Large intestine (tissue), 3 donors: ENCODE measurements around the gene SNX21. TPM values are rescaled to one million over a fixed set of nuclear protein-coding genes. Genes with fewer than 3 reads are reported as not detected.

ENCODE experiments used
- DNase-seq, 2 donors: peaks; one replicate each; pipeline versions ENCODE4 v3.0.0 to v3.0.0-alpha.2; 2013
- H3K27ac ChIP-seq: one replicate; pipeline ENCODE4 v1.5.1; 2013; ENCODE audit warnings: low read length
- H3K27me3 ChIP-seq: 2 replicates; pipeline ENCODE4 v1.6.1; 2013; ENCODE audit warnings: low read length; ENCODE audit not compliant: control insufficient read depth, insufficient read depth
- H3K36me3 ChIP-seq: 2 replicates; pipeline ENCODE4 v1.6.1; 2013; ENCODE audit warnings: low read length; ENCODE audit not compliant: control insufficient read depth, insufficient read depth
- H3K4me1 ChIP-seq: one replicate; pipeline ENCODE4 v1.6.1; 2013; ENCODE audit warnings: low read length; ENCODE audit not compliant: control insufficient read depth, insufficient read depth
- H3K4me3 ChIP-seq: one replicate; pipeline ENCODE4 v1.5.1; 2013; ENCODE audit warnings: low read length
- H3K9me3 ChIP-seq: one replicate; pipeline ENCODE4 v1.6.1; 2013; ENCODE audit warnings: mild to moderate bottlenecking, low read depth, low read length, moderate library complexity; ENCODE audit not compliant: control insufficient read depth
- WGBS: methylation state at CpG from one replicate; pipeline ENCODE4 v1.1.5; 2013; ENCODE audit warnings: low lambda C conversion rate; ENCODE audit not compliant: insufficient coverage; 5-methylcytosine and 5-hydroxymethylcytosine counted together
- polyA plus RNA-seq: library from polyadenylated mRNA; unstranded; fragments of 120-200 nt; gene quantifications from one replicate; pipeline ENCODE4 v1.2.1, GENCODE V29; 2013

The SNX21 gene
- polyA plus RNA-seq, 1 donor, result 11.1 TPM

DNA sequence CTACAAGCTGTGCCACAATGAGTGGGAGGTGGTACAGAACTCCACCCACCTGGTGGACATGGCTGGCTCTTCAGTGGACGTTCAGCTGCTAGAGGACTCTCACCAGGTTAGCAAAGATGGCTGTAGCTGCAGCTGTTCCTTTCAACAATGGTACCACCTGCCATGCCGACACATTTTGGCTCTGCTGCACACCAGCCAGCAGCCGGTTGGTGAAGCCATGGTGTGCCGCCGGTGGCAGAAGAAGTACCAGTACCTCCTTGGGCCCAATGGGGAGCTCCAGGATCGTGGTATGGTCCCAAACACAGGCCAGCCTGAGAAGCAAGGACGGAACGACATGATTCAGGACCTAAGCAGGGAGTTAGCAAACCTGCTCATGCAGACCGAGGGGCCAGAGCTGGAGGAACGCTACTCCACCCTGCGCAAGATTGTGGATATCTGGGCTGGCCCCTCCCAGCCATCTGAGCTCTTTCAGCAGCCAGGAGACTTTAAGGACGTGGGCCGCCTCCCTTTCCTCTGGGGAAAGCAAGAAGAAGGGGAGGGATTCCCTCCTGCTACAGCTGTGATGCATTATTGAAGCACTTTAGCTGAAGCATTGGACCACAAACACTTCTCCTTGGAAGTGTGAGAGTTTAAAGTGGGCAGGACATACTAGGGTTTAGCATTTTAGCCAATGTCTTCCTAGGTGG is 44.6 kb downstream of the SNX21 start:
- no peaks in the 10 kb centered on the region for H3K9me3 ChIP-seq
- H3K27me3 ChIP-seq, result no peaks in the 10 kb centered on the region
- no peak overlapping the region for H3K27ac ChIP-seq
- WGBS, result no CpG with 5 or more reads among the region's 13 CpGs
- H3K4me1 ChIP-seq, result peaks cover 6% of the 10 kb centered on the region
- peaks cover 34% of the 10 kb centered on the region for H3K36me3 ChIP-seq
- H3K4me3 ChIP-seq, result no peak overlapping the region
- no peak for DNase-seq

DNA sequence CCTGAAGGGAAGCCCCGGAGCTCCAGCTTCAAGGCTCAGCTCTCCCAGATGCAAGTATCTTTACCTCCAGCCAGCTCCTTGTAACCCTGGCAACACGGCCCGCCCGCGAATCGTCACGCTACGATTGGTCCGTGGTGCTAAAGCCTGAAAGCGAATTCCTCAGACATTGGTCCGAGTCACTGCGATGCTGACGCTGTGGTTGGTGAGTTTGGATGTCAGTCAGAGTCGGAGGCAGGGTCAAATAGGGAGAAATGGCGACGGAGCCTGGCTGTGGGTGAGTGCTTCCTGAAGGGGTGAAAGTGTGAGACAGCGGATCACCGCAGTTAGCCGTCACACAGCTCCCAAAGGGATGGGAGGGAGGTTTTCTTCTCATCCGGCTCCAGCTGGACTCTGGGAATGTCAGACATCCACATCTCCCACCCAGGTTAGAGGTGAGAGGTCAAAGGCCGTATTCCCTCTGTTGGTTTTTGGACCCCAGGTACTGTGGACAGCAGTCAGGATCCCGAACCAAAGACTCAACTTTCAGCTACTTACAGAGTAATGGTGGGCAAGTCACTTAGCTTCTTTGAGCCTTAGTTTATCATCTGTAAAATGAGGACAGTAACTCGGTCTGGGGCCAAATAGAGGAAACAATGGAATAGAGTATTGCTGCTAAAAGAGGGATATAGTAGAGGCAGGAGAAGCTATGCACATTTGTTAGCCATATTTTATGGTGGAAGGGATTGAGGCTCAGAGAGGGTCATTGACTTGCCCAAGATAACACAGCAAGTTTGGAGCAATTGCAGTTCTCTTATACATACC is 47.6 kb downstream of the SNX21 start, which contains the start of gene ZSWIM1:
TSS of gene ZSWIM1 (plus strand) at position 240 of the 801 bp plus-strand sequence. CDS start 1,366 bp downstream, outside the sequence.
- H3K27me3 ChIP-seq, result no peaks in the 10 kb centered on the region
- H3K9me3 ChIP-seq, result no peaks in the 10 kb centered on the region
- peaks cover 44% of the 10 kb centered on the region for H3K36me3 ChIP-seq
- H3K4me3 ChIP-seq, result peak within 1 kb of the TSS; percentile 61
- WGBS, result no CpG with 5 or more reads among the region's 23 CpGs
- H3K27ac ChIP-seq, result peak within 1 kb of the TSS; percentile 62
- H3K4me1 ChIP-seq, result peaks cover 16% of the 10 kb centered on the region
- DNase-seq, result peak; percentile 98 to 99

DNA sequence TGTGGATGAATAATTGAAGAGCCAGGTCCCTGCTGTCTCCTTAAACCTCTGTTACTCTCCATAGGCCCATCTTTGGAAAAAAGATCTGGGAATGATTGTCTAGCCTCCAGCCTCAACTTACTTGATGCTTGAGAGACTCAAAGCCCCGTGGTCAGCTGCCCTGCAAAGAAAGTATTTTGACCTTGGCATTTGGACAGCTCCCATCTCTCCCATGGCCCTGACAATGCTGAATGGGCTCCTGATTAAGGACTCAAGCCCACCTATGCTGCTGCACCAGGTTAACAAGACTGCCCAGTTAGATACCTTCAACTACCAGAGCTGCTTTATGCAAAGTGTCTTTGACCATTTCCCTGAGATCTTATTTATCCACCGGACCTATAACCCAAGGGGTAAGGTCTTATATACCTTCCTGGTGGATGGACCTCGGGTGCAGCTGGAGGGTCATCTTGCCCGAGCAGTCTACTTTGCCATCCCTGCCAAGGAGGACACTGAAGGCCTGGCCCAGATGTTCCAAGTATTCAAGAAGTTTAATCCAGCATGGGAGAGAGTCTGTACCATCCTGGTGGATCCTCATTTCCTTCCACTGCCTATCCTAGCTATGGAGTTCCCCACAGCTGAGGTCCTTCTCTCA is 49.0 kb downstream of the SNX21 start:
- Histone ChIP-seq H3K36me3 (peaks cover 45% of the 10 kb centered on the region), H3K9me3 (no peaks in the 10 kb centered on the region), H3K27me3 (no peaks in the 10 kb centered on the region), H3K27ac (no peak overlapping the region), H3K4me1 (peaks cover 16% of the 10 kb centered on the region), H3K4me3 (no peak overlapping the region)
- WGBS, result no CpG with 5 or more reads among the region's 4 CpGs
- DNase-seq, result no peak

DNA sequence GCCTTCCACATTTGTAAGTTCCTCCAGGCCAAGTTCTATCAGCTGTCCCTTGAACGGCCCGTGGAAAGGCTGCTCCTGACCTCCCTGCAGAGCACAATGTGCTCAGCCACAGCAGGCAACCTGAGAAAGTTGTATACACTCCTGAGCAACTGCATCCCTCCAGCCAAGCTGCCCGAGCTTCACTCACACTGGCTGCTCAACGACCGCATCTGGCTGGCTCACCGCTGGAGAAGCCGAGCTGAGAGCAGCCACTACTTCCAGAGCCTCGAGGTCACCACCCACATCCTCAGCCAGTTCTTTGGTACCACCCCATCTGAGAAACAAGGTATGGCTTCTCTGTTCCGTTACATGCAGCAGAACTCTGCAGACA is 49.5 kb downstream of the SNX21 start:
- no peaks in the 10 kb centered on the region for H3K9me3 ChIP-seq
- H3K27me3 ChIP-seq, result no peaks in the 10 kb centered on the region
- H3K4me1 ChIP-seq, result peaks cover 16% of the 10 kb centered on the region
- WGBS, result no CpG with 5 or more reads among the region's 9 CpGs
- peaks cover 43% of the 10 kb centered on the region for H3K36me3 ChIP-seq
- DNase-seq, result no peak
- no peak overlapping the region for H3K27ac ChIP-seq
- no peak overlapping the region for H3K4me3 ChIP-seq

GRCh38 chr20:45886590-45887345 is 53.2 kb downstream of the SNX21 start:
- no CpG with 5 or more reads among the region's 19 CpGs for WGBS
- Histone ChIP-seq H3K9me3 (no peaks in the 10 kb centered on the region), H3K36me3 (peaks cover 39% of the 10 kb centered on the region), H3K27me3 (no peaks in the 10 kb centered on the region), H3K27ac (no peak overlapping the region), H3K4me3 (no peak overlapping the region), H3K4me1 (peaks cover 12% of the 10 kb centered on the region)
- no peak for DNase-seq

- peaks cover 10% of the 10 kb centered on the region for H3K4me1 ChIP-seq
- WGBS, result no CpG with 5 or more reads among the region's 8 CpGs
- peak within 1 kb of the TSS; percentile 92 for H3K4me3 ChIP-seq
- H3K27ac ChIP-seq, result no peak within 1 kb of the TSS
- no peaks in the 10 kb centered on the region for H3K27me3 ChIP-seq
- no peak for DNase-seq
- H3K36me3 ChIP-seq, result peaks cover 41% of the 10 kb centered on the region
- H3K9me3 ChIP-seq, result no peaks in the 10 kb centered on the region
Measured at GRCh38 chr20:45887346-45887715, 53.7 kb downstream of the SNX21 start, which contains the start of gene SPATA25. TSS of gene SPATA25 (minus strand) at chr20:45887622. CDS start at chr20:45887590, 32 bp downstream.

DNA sequence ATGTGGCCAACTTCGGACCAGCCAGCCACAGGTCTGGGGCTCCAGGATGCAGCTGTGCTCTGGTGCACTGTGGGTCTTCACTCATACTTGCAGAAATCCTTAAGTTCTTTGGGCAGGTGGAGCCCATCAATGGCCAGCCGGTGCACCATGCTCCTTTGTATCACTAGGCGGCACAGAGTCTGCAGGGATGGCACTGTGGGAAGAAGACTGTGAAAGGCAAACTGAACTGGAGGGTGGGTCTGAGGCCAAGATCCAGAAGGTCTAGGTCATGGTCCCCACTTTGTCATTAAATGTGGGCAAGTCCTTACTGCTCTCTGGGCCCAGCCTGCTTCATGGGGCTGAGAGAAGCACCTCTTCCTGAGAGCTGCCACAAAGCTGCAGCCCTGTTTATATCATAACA is 55.1 kb downstream of the SNX21 start:
- no CpG with 5 or more reads among the region's 3 CpGs for WGBS
- H3K27ac ChIP-seq, result no peak overlapping the region
- H3K9me3 ChIP-seq, result no peaks in the 10 kb centered on the region
- H3K36me3 ChIP-seq, result peaks cover 41% of the 10 kb centered on the region
- peak overlapping the region; percentile 92 for H3K4me3 ChIP-seq
- no peaks in the 10 kb centered on the region for H3K27me3 ChIP-seq
- peaks cover 19% of the 10 kb centered on the region for H3K4me1 ChIP-seq
- no peak for DNase-seq

DNA sequence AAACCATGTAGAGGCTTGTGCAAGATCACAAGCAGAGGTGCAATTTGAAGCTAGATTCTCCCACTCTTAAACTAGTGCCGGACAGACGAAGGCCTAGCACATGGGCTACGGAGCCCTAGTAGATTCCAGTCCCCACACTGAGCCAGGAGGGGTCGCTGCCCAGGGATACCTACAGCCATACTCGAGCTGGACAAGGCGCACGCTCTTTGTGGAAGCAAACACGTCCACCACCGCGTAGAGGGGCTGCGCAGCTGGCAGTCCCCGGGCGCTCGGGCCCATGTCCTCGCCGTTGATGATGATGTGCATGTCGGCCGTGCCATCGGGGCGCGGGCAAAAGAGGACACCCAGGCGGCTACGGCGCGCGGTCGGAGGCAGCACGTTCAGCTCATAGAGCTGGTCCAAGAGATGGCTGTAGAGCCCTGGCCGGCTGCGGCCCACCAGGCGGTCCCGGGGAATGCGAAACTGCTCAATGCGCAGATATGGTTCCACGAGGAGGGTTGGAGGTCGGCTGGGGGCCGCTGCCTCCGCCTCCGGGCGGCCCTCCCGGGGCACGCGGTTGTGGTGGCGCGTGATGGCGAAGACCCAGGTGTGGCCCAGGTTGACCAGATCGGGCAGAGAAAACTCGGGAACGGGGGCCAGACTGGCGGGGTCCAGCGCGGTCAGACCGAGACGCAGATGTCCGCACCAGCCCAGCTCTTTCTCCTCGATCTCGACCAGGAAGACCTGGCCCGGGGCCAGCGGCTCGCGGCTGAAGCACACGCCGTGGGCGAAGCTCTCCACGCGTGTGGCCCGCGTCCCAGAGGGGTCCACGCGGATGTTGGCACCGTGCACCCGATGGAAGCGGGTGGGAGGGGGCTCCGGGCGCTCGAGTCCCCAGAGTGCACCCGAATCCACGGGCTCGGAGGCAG is 56.7 kb downstream of the SNX21 start:
- no CpG with 5 or more reads among the region's 79 CpGs for WGBS
- Histone ChIP-seq H3K36me3 (peaks cover 52% of the 10 kb centered on the region), H3K4me1 (peaks cover 22% of the 10 kb centered on the region), H3K27me3 (no peaks in the 10 kb centered on the region), H3K4me3 (peak overlapping the region; percentile 92), H3K9me3 (no peaks in the 10 kb centered on the region), H3K27ac (peak overlapping the region; percentile 96)
- peak; percentile 73 to 85 for DNase-seq
